Peyer's patch (tissue), 4 donors: ENCODE data around the gene IGFBP6. TPM values are rescaled to one million over a fixed set of nuclear protein-coding genes. Genes with fewer than 3 reads are reported as not detected.
A peak's percentile ranks its signal among the peaks of the same experiment; 100 is the strongest.

ENCODE experiments used
- DNase-seq, 3 donors: peaks; one replicate each; pipeline ENCODE4 v3.0.0-alpha.2; 2017 to 2019
- H3K27ac ChIP-seq, 4 donors: fragments of 200-600 bp; sonication (generic); one replicate each; pipeline ENCODE4 v1.5.1; 2016 to 2019
- H3K27me3 ChIP-seq, 2 donors: fragments of 200-600 bp; sonication (generic); one replicate each; pipeline ENCODE4 v1.5.1; 2019
- H3K36me3 ChIP-seq, 3 donors: fragments of 200-600 bp; sonication (generic); one replicate each; pipeline ENCODE4 v1.5.1; 2016 to 2019
- H3K4me1 ChIP-seq, 4 donors: fragments of 200-600 bp; sonication (generic); one replicate each; pipeline ENCODE4 v1.5.1; 2016 to 2019
- H3K4me3 ChIP-seq, 4 donors: fragments of 200-600 bp; sonication (generic); 1 replicate in 3 of 4; 2 replicates in 1 of 4; pipeline ENCODE4 v1.5.1; 2016 to 2019; ENCODE audit warnings: mild to moderate bottlenecking in 1 of 4
- H3K9me3 ChIP-seq, 4 donors: fragments of 200-600 bp; sonication (generic); one replicate each; pipeline ENCODE4 v1.5.1; 2016 to 2019; ENCODE audit warnings: mild to moderate bottlenecking in 1 of 4
- POLR2A ChIP-seq, 2 donors: fragments of 450-650 bp; IDR thresholded peaks; one replicate each; pipeline ENCODE4 v1.5.1; 2017; ENCODE audit warnings: antibody characterized with exemption in 2 of 2, mild to moderate bottlenecking in 2 of 2, moderate library complexity in 2 of 2
- total RNA-seq, 4 donors: library from RNA; depleted of rRNA; stranded (reverse); fragments of >200 nt; gene quantifications; one replicate each; pipeline ENCODE4 v1.1.0, GENCODE V29; 2016
- TF ChIP-seq, protein P1 (sequence below), 6 experiments: fragments of 450-650 bp in 4 of 6; fragments of 200-600 bp in 2 of 6; sonication (generic) in 1 of 6; IDR thresholded peaks; one replicate each; pipeline ENCODE4 v1.5.1; 2017 to 2019; ENCODE audit warnings: antibody characterized with exemption in 6 of 6, mild to moderate bottlenecking in 3 of 6, moderate library complexity in 1 of 6

Gene IGFBP6
- total RNA-seq, 4 donors from 2014 or later = 68.5 to 191 (median 128) TPM

DNA sequence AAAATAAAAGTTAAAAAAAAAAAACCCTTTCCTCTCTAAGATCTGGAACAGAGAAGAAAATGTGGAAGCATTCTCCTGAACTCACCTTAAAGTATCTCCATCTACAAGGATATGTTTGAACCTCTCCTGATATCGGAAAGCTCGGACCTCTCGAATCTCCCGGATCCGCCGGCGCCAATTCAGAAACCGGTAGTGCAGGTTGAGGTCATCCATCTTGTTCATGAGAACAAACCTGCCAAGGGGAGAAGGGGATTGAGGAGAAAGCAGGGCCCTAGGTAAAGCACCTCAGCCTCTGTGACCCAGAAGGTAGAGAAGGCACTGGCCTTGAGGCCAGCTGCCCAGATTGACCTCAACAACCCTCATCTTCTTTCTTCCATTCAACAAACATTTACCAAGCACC is 20.4 kb upstream of the IGFBP6 start:
- Histone ChIP-seq H3K4me3 (no peak overlapping the region), H3K9me3 (no peaks in the 10 kb centered on the region), H3K27ac (no peak overlapping the region), H3K4me1 (peaks cover 0 to 38% (median 7%) of the 10 kb centered on the region in 4 donors), H3K27me3 (no peaks in the 10 kb centered on the region), H3K36me3 (peaks cover 0 to 30% (median 0%) of the 10 kb centered on the region in 3 donors)
- peak in 1 of 3 donors; percentile 26 for DNase-seq
- TF ChIP-seq, protein P1, sequence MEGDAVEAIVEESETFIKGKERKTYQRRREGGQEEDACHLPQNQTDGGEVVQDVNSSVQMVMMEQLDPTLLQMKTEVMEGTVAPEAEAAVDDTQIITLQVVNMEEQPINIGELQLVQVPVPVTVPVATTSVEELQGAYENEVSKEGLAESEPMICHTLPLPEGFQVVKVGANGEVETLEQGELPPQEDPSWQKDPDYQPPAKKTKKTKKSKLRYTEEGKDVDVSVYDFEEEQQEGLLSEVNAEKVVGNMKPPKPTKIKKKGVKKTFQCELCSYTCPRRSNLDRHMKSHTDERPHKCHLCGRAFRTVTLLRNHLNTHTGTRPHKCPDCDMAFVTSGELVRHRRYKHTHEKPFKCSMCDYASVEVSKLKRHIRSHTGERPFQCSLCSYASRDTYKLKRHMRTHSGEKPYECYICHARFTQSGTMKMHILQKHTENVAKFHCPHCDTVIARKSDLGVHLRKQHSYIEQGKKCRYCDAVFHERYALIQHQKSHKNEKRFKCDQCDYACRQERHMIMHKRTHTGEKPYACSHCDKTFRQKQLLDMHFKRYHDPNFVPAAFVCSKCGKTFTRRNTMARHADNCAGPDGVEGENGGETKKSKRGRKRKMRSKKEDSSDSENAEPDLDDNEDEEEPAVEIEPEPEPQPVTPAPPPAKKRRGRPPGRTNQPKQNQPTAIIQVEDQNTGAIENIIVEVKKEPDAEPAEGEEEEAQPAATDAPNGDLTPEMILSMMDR (IDR thresholded peaks at IDR 0.05) = no peak
- no peak for TF ChIP-seq POLR2A (IDR thresholded peaks at IDR 0.05)

- no peak for TF ChIP-seq POLR2A (IDR thresholded peaks at IDR 0.05)
- TF ChIP-seq, protein P1 (IDR thresholded peaks at IDR 0.05) = peak in 2 of 6 experiments; percentile 15 to 20
- Histone ChIP-seq H3K27me3 (no peaks in the 10 kb centered on the region), H3K4me1 (peaks cover 0 to 23% (median 0%) of the 10 kb centered on the region in 4 donors), H3K36me3 (peaks cover 0 to 25% (median 0%) of the 10 kb centered on the region in 3 donors), H3K27ac (peak overlapping the region; percentile 76 to 93 (median 87)), H3K9me3 (no peaks in the 10 kb centered on the region), H3K4me3 (peak overlapping the region; percentile 60 to 80 (median 74))
- peak in 2 of 3 donors; percentile 38 to 71 for DNase-seq
These were observed 18.8 kb upstream of the IGFBP6 start for GRCh38 chr12:53078425-53079225.

DNA sequence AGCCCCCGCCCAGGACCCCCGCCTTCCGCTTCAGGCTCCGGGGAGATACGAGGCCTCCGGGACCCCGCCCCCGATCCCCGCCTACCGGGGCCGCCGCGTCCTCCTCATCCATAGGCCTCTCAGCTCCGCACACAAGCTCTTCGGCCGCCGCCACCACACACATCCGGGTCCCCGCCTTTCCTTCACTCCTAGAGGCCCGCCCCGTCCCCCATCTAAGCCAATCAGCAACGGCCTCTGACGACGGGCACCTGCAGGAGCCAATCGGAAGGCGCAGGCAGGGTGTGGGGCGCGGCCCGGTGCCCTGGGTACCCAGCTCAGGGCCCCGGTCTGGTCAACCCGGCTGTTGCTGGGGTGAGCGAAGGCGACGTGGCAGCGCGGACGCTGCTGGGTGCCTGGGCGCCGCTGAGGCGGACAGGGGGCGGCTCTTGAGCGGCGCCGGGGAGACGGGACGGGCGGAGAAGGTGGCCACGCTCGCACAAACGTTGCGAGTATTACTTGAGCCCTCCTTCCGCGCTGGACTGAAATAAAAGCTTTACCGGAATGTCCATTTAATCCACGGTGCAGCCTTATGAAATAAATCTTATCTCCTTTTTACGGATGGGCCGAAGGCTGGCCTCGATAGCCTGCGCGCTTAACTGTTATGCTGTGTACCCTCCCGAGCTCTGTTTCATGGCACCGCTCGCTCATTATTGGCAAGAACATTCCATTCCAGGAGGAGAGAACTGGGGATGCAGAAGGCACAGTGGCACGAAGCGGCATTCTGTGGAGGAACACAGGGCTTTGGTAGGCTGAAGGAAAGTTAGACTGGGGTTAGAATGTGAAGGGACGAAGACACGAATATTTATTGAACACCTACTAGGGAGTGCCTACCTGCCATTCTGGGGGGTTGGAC is 18.0 kb upstream of the IGFBP6 start, which contains the start of gene SPRYD3:
Gene SPRYD3 (minus strand): TSS at position 165 of the 892 bp plus-strand sequence. CDS start 57 bp downstream, at position 108.
- H3K27me3 ChIP-seq = no peaks in the 10 kb centered on the region
- peak within 1 kb of the TSS; percentile 60 to 80 (median 74) for H3K4me3 ChIP-seq
- DNase-seq = peak; percentile 98 to 99 (median 99)
- TF ChIP-seq POLR2A (IDR thresholded peaks at IDR 0.05) = peak; percentile 75 to 84
- TF ChIP-seq, protein P1 (IDR thresholded peaks at IDR 0.05) = no peak
- H3K27ac ChIP-seq = peak within 1 kb of the TSS; percentile 76 to 93 (median 87)
- H3K4me1 ChIP-seq = peaks cover 0 to 16% (median 0%) of the 10 kb centered on the region in 4 donors
- no peaks in the 10 kb centered on the region for H3K9me3 ChIP-seq
- H3K36me3 ChIP-seq = peaks cover 0 to 21% (median 0%) of the 10 kb centered on the region in 3 donors

DNA sequence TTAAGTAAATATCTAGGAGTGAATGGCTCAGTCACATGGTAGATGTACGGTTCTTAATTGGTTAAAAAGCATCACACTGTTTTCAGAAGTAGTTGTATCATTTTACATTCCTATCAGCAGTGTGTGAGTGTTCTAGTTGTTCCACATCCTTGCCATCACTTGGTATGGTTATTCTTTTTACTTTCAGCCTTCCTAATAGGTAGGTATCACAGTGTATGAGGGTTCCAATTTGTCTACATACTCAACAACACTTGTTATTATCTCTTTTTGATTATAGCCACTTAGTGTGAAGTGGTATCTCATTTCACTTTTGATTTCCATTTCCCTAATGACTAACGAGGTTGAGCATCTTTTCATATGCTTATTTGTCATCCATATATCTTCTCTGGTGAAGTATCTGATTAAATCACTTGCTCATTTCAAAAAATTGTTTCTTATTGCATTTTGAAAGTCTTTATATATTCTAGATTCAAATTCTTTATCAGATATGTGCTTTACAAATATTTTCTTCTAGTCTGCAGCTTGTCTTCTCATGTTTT is 14.8 kb upstream of the IGFBP6 start:
- no peak overlapping the region for H3K27ac ChIP-seq
- no peak for TF ChIP-seq POLR2A (IDR thresholded peaks at IDR 0.05)
- TF ChIP-seq, protein P1 (IDR thresholded peaks at IDR 0.05) = no peak

DNA sequence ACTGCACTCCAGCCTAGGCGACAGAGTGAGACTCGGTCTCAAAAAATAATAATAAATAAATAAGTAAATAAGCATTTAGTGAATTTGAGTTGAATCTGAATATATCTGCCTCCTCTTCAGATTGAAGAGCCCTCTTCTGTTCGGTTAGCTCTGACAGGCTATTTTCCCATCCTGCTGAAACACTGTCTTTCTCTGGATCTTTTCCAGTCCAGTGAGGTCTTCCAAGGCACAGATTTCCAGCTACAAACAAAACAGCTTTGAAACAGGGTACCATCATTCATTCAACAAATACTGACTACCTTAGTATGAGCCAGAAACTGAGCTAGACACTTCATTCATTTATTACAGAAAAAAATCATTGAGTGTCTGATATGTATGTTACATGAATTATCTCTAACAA is 11.1 kb upstream of the IGFBP6 start:
- no peak for TF ChIP-seq POLR2A (IDR thresholded peaks at IDR 0.05)
- TF ChIP-seq, protein P1 (IDR thresholded peaks at IDR 0.05) = no peak
- Histone ChIP-seq H3K9me3 (no peaks in the 10 kb centered on the region), H3K4me1 (no peaks in the 10 kb centered on the region), H3K27ac (no peak overlapping the region), H3K36me3 (no peaks in the 10 kb centered on the region), H3K4me3 (no peak overlapping the region), H3K27me3 (no peaks in the 10 kb centered on the region)
- DNase-seq = no peak

More for the DNA sequence above, 14.8 kb upstream of the IGFBP6 start:
- no peaks in the 10 kb centered on the region for H3K9me3 ChIP-seq
- DNase-seq = no peak
- H3K27me3 ChIP-seq = no peaks in the 10 kb centered on the region
- no peaks in the 10 kb centered on the region for H3K36me3 ChIP-seq
- H3K4me1 ChIP-seq = peaks cover 0 to 10% (median 0%) of the 10 kb centered on the region in 4 donors
- H3K4me3 ChIP-seq = no peak overlapping the region
